Hematopoietic multipotent progenitor cell treated with erythropoietin and hydrocortisone succinate and interleukin-3 and kit ligand, for 6 days (in vitro differentiated cells): ENCODE results near the gene TGFBR2.

Experiments used
- DNase-seq: peaks from one replicate; pipeline ENCODE4 v3.0.0-alpha.2; 2015

The TGFBR2 gene

GRCh38 chr3:30694148-30694547 is 87.7 kb downstream of the TGFBR2 start:
- DNase-seq = no peak

- DNase-seq = no peak
Measured at GRCh38 chr3:30694668-30695067, 88.3 kb downstream of the TGFBR2 start.

- DNase-seq = no peak
Measured at GRCh38 chr3:30695302-30696061, 89.1 kb downstream of the TGFBR2 start.

DNA sequence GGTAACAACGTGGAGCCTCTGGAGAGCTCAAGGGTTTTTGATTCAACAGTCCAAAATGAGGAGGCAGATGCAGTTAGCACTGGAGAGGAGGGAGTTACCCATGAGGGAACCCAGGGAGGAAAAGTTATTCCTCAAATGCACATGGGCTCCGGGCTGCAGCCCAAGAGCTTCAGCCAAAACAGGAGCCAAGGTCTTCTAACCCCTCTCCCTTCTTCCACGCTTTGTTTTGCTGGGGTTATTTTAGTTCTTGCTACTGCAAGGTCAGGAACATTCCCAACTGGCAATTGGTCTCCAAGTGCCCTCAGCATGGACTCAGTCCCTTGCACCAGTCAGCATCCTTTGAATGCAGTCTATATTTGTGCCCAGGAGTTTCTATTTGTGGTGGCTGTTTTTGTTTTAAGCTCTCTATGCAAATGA is 90.0 kb downstream of the TGFBR2 start:
- no peak for DNase-seq

- peak; percentile 82 for DNase-seq
Measured at GRCh38 chr3:30696896-30697295, 90.5 kb downstream of the TGFBR2 start.

GRCh38 chr3:30698549-30698948 is 92.1 kb downstream of the TGFBR2 start:
- no peak for DNase-seq

- no peak for DNase-seq
Measured at GRCh38 chr3:30699927-30700326, 93.5 kb downstream of the TGFBR2 start.

- no peak for DNase-seq
Measured at GRCh38 chr3:30700702-30701321, 94.4 kb downstream of the TGFBR2 start.

DNA sequence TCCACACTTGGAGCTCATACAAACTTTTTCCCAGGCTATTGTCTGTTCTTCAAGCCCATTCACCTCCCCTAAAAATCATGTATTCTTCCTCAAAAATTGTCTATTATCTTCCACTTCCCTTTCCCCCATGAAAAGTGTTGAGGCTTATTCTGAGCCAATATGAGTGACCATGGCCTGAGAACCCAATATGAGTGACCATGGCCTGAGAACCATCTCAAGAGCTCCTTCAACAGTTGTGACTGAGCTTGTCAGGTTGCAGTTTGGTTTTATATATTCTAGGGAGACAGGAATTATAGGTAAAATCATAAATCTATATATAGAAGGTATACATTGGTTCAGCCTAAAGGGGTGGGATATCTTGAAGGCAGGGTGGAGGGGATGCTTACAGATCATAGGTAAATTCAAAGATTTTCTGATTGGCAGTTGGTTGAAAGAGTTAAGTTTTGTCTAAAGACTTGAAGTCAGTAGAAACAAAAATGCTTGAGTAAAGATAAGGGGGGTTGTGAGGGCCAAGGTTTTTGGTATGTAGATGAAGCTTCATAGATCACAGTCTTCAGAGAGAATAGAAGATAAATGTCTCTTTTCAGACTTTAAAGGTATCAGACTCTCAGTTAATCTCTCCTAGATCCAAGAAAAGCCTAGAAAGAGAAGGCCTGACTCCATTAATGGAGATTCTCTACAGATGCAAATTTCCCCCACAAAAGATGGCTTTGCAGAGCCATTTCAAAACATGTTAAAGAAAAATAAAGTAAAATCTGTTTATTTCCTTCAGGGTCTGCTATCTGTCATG is 95.8 kb downstream of the TGFBR2 start:
- no peak for DNase-seq

- DNase-seq = no peak
Measured at GRCh38 chr3:30702828-30703397, 96.5 kb downstream of the TGFBR2 start.

DNA sequence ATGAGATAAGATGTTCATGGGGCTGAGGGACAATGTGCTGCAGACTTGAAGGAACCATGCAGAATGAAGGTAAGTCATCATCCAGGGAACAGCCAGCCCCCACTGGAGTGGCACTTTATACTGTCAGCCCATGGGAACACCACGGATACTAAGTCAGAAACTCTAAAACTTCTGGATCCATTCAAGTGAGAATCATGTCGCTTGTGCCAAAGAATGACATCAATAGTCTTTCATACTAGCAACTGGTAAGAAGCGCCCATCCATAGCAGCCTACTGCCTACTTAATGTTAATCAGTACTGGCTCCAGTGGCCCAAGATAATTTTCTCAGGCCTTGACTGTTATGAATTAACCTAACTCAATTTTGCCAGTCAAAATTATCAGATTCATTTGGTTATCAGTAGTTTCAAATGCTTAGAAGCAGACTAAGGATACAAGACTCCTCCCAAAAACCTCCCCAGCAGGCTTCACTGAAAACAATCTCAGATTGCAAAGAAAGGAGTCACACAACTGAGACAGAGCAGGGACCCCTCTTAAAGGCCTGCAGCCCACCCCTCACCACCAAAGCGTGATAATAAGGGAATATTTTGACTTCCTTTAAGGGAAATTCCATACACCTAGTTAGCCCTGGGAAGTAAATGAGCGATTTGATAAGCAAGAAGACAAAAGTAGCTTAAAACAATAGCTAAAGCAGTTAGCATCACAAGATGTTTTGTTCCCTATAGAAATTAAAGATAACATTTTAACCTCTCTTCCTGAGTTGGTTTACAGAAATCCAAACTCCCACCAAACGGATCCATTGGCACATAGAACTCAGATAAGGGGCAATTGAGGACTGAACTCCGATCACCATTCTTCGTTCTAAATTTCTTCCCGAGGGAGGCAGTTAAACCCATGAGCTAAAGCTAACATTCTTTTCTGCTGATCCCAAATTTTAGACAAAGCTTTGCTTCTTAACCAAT is 98.8 kb downstream of the TGFBR2 start:
- no peak for DNase-seq

DNA sequence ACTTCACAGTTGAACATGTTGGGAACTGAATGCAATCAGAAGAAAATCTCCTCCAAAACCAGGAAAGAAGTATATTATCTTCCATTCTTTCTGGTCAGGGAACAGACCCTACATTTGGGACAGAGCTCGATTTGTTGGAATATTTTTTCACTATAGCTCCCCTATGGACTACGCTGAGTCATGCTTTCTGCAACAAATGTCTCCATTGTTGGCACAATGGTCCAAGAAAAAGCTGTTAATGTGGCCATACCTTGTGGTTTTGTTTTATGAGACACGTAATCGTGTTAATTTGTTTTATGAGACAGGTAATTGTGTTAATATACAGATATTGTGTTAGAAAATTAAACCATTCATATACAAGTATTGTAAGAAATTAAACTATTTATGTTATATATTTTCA is 101.4 kb downstream of the TGFBR2 start:
- no peak for DNase-seq

GRCh38 chr3:30708472-30708871 is 102.1 kb downstream of the TGFBR2 start:
- no peak for DNase-seq

- no peak for DNase-seq
Measured at GRCh38 chr3:30710017-30710416, 103.6 kb downstream of the TGFBR2 start.

- DNase-seq = no peak
Measured at GRCh38 chr3:30711151-30711550, 104.8 kb downstream of the TGFBR2 start.

DNA sequence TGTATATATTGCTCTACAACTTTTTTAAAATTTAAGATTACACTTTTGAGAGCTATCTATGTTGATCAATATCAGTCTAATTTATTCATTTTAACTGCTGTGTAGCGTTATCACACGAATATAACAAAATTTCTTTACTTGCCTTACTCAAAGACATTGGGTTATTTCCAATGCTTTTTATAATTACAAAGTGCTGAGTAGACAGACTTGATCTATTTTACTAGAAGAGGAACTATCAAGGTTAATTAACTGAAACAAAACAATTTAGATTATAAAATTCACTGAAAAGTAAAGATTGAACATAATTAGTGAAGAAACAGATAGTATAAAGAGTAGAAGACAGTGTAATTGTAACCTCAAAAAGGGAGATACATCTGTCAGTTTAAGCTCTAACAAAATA is 105.5 kb downstream of the TGFBR2 start:
- no peak for DNase-seq

DNA sequence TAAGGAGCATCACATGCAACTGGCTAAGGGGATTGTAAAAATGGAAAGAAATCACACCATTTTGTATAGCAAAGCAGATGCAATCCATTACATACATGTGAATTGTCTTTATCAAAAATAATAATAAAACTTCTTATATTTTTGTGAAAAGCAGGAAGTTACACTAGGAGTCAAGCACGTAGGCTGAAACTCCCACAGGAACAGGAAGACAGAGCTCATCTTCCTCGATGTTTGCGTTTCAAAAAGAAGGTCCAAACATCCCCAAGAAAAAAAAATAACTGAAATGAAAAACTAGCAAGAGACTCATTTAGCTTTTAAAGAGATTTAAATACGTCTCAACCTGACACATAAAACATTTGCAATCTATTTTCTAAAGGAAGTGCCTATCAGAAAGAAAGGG is 106.6 kb downstream of the TGFBR2 start:
- no peak for DNase-seq

- no peak for DNase-seq
Measured at GRCh38 chr3:30713885-30714503, 107.6 kb downstream of the TGFBR2 start.

DNA sequence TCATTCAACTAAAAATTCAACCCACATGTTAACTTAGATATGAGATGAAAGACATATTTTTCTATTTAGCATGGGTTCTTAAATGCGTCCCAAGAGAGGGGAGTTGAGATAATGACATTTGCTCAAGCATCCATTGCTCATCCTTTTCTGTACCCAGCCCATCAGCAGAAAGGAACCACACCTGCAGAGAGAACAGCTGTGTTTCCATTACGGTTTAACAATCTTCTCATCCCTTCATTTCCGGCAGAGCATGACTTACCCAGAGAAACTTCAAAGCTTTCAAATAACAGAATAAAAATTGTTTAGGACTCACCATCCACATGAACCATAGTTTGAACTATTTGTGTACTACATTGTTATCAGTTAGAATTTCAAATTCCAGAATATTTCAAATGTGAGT is 113.1 kb downstream of the TGFBR2 start:
- no peak for DNase-seq

DNA sequence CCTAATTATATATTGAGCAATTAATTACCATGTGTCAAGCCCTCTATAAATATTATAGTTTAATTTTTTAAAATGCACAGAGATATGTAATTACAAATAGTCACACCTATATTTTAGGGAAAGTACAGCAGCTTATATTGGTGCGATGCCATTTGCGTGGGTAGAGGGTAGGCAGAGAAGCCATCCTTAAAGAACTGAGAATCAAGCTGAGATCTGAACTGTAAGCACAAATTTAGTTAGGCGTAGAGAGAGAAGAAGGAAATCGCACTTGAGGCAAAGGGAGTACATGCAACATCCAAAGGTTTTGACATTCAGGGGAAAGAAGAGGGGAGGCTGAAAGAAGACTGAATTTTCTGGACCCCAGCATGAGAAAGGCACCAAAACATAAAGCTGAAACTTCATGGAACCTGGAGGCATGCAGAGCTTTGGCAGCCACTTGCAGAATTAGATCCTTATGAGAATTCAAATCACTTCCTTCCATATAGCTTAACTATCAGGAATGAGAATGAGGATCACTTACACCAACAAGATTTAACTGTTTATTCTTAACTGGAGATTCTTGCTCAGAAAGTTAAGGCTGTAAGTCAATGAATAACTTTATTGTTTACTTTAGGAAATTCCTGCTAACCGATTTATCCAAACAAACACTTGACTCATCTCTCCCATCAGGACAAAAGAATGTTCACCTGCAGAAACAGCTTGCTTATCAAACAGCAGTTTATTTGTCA is 114.3 kb downstream of the TGFBR2 start:
- no peak for DNase-seq

DNA sequence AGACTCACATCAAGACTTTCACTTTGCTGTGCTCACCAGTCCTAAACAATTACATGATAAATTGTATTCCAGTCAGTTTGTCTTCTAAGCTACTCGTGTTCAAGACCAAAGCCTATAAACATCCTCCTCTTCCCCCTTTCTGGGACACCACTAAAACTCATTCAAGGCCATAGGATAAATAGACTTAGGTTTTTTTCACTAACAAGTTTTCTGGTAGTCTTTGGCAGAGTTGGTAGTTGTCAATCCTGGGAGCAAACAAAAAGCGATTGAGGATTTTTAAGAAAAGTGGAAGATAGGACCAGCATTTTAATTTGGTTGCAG is 114.9 kb downstream of the TGFBR2 start:
- no peak for DNase-seq
